ENCODE results near the gene STX1A.

The STX1A gene

GRCh38 chr7:73706126-73707044 lies 13.1 kb downstream of the STX1A start:
- DNase-seq = no peak

- DNase-seq = no peak
Observed at GRCh38 chr7:73705551-73705920, 13.9 kb downstream of the STX1A start.

- DNase-seq = peak; percentile 13
Observed at GRCh38 chr7:73704640-73705550, 14.6 kb downstream of the STX1A start.

GRCh38 chr7:73703757-73704639 lies 15.5 kb downstream of the STX1A start:
- DNase-seq = no peak

GRCh38 chr7:73703225-73703624 lies 16.2 kb downstream of the STX1A start:
- DNase-seq = no peak

- DNase-seq = no peak
Observed at GRCh38 chr7:73702665-73703064, 16.8 kb downstream of the STX1A start.

GRCh38 chr7:73702226-73702625 lies 17.2 kb downstream of the STX1A start:
- DNase-seq = no peak

- no peak for DNase-seq
Observed at GRCh38 chr7:73701357-73701995, 18.0 kb downstream of the STX1A start.

- no peak for DNase-seq
Observed at GRCh38 chr7:73700581-73701134, 18.8 kb downstream of the STX1A start.

GRCh38 chr7:73700069-73700423 lies 19.4 kb downstream of the STX1A start:
- no peak for DNase-seq

- no peak for DNase-seq
Observed at GRCh38 chr7:73699370-73700068, 19.9 kb downstream of the STX1A start.

GRCh38 chr7:73698410-73698809 lies 21.1 kb downstream of the STX1A start:
- no peak for DNase-seq

GRCh38 chr7:73696372-73696771 lies 23.1 kb downstream of the STX1A start:
- DNase-seq = no peak

GRCh38 chr7:73690646-73691045 lies 28.8 kb downstream of the STX1A start:
- DNase-seq = no peak

GRCh38 chr7:73688288-73688687 lies 31.2 kb downstream of the STX1A start:
- no peak for DNase-seq

GRCh38 chr7:73685311-73685710 lies 34.2 kb downstream of the STX1A start:
- no peak for DNase-seq

- DNase-seq = peak; percentile 28
Observed at GRCh38 chr7:73683788-73684693, 35.4 kb downstream of the STX1A start.

GRCh38 chr7:73683056-73683787 lies 36.2 kb downstream of the STX1A start, which contains the start of the genes BUD23 and DNAJC30:
Gene BUD23 (plus strand): TSS chr7:73683597. CDS start chr7:73683626, 29 bp downstream.
Gene DNAJC30 (minus strand): TSS chr7:73683453. CDS start chr7:73683423, 30 bp downstream.
- DNase-seq = peak; percentile 94

- no peak for DNase-seq
Observed at GRCh38 chr7:73682745-73683055, 36.8 kb downstream of the STX1A start.

Measured in NCI-H2227 treated with DMSO at 0.1 percent for 48 hours (cell line).